ENCODE results near the gene RAB9B.

GRCh38 chrX:103779141-103779789, 52.8 kb downstream of the RAB9B start:
- TF ChIP-seq CTCF (IDR thresholded peaks at IDR 0.05) (no peak), ZFX (IDR thresholded peaks at IDR 0.05; ENCODE audit: borderline replicate concordance) (no peak)
